ENCODE measurements around the gene TXNDC11.

- no peak for TF ChIP-seq CTCF (IDR thresholded peaks at IDR 0.05; ENCODE audit: extremely low read depth in 1 of 2, insufficient read depth in 1 of 2, low read depth in 1 of 2, low read length in 2 of 2)
- no peak for TF ChIP-seq GATA2 (IDR thresholded peaks at IDR 0.05; ENCODE audit: insufficient read depth, insufficient read length, low read depth, low read length)
- no peak for TF ChIP-seq MAX (IDR thresholded peaks at IDR 0.05; ENCODE audit: insufficient read depth, insufficient read length)
- no peak for TF ChIP-seq POLR2A (IDR thresholded peaks at IDR 0.05; ENCODE audit: low read depth, low read length)
- no peak for TF ChIP-seq POLR2AphosphoS5 (IDR thresholded peaks at IDR 0.05; ENCODE audit: insufficient read depth, low read depth, low read length)
- no peak for TF ChIP-seq EZH2 (IDR thresholded peaks at IDR 0.05; ENCODE audit: borderline replicate concordance, low read depth, low read length, severe bottlenecking)
- no peak for TF ChIP-seq MYC (IDR thresholded peaks at IDR 0.05; ENCODE audit: low read depth, low read length)
- no peak for TF ChIP-seq FOS (IDR thresholded peaks at IDR 0.05; ENCODE audit: borderline replicate concordance, insufficient read depth, low read length)
- TF ChIP-seq JUN (IDR thresholded peaks at IDR 0.05; ENCODE audit: borderline replicate concordance, insufficient read depth, insufficient read length, low read depth): no peak
These were observed 82.1 kb downstream of the TXNDC11 start for GRCh38 chr16:11660565-11660964.

Data from endothelial cell of umbilical vein (primary cell).